GM19397 (cell line): ENCODE results near the gene TMEM39B.

Source experiments
- ATAC-seq: cut with Tn5 transposase; IDR thresholded peaks from one replicate; pipeline ENCODE4 v1.9.1; 2021; ENCODE audit warnings: mild to moderate bottlenecking, moderate library complexity; ENCODE audit not compliant: unreplicated experiment

TMEM39B gene

DNA sequence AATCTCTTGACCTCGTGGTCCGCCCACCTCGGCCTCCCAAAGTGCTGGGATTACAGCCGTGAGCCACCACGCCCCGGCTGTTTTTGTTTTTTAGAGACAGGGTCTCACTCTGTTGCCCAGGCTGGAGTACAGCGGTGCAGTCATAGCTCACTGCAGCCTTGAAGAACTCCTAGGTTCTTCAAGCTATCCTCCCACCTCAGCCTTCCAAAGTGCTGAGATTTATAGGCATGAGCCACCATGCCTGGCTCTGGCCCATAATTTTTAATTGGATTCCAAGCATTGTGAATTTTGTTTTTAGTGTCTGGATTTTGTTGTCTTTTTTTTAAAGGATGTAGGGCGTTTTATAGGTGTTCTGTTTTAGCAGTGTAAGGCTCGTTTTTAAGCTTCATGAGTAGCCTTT lies 78.1 kb downstream of the TMEM39B start:
- ATAC-seq = no peak

DNA sequence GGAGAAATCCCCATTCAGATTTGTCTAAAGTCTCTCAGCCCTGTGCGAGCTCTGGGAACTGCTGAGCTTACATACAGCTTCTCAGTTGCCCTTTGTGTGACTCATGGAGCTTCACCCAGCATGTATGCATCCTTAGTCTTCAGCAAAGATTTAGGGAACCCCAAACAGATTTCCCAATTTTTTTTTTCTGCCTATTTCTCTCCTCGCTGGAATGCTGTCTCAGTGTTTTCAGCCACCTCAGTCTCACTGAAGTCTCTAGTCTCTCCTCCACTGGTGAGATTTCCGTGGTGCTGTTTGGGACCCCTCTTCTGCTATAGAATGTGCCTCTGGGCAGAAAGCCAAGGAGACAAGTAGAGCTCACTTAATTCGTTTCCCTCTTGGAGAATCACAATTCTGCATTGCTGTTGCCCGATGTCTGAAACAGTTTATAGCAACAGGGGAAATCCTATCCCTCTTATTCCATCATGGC lies 78.6 kb downstream of the TMEM39B start:
- no peak for ATAC-seq
